OCI-LY3 (cell line): ENCODE results near the gene LRRC34.

Experiments used
- H2AFZ ChIP-seq: fragments of 200-600, 300-600 bp; shearing (Covaris generic); 2 replicates; pipeline ENCODE4 v1.6.0; 2014; ENCODE audit warnings: antibody characterized with exemption, low read depth, low read length
- H3K27ac ChIP-seq: fragments of 200-600, 300-600 bp; sonication (generic); 2 replicates; pipeline ENCODE4 v1.5.1; 2014; ENCODE audit warnings: mild to moderate bottlenecking, low read length, moderate library complexity, mixed read lengths
- H3K27me3 ChIP-seq: fragments of 200-600, 300-600 bp; sonication (generic); 2 replicates; pipeline ENCODE4 v1.6.1; 2014; ENCODE audit warnings: low read depth, low read length, mixed read lengths
- H3K36me3 ChIP-seq: fragments of 200-600, 300-600 bp; sonication (generic); replicated peaks from 2 replicates; pipeline ENCODE3; 2014; ENCODE audit warnings: low read depth, low read length, mixed read lengths
- H3K4me1 ChIP-seq: fragments of 300-600, 200-600 bp; sonication (generic); 2 replicates; pipeline ENCODE4 v1.6.1; 2014; ENCODE audit warnings: low read length, mixed read lengths
- H3K4me2 ChIP-seq: fragments of 200-600, 300-600 bp; sonication (generic); 2 replicates; pipeline ENCODE4 v1.6.1; 2014; ENCODE audit warnings: low read length, mixed read lengths
- H3K4me3 ChIP-seq: fragments of 300-600, 200-600 bp; sonication (generic); 2 replicates; pipeline ENCODE4 v1.5.1; 2014; ENCODE audit warnings: antibody characterized with exemption, mild to moderate bottlenecking, low read length, moderate library complexity
- H3K79me2 ChIP-seq: fragments of 300-600, 200-600 bp; shearing (Covaris generic); 2 replicates; pipeline ENCODE4 v1.6.1; 2014; ENCODE audit warnings: mild to moderate bottlenecking, low read length, mixed read lengths
- H3K9ac ChIP-seq: fragments of 300-600, 200-600 bp; shearing (Covaris generic); 2 replicates; pipeline ENCODE4 v1.6.0; 2014; ENCODE audit warnings: mild to moderate bottlenecking, low read length, moderate library complexity
- H3K9me3 ChIP-seq: fragments of 200-600, 300-600 bp; shearing (Covaris generic); 2 replicates; pipeline ENCODE4 v1.6.1; 2014; ENCODE audit warnings: low read length, mixed read lengths; ENCODE audit not compliant: insufficient read depth
- H4K20me1 ChIP-seq: fragments of 200-600, 300-600 bp; sonication (generic); 2 replicates; pipeline ENCODE4 v1.6.1; 2016; ENCODE audit warnings: low read length, mixed read lengths; ENCODE audit not compliant: insufficient read depth
- CTCF ChIP-seq: fragments of 200-600, 300-600 bp; sonication (generic); IDR thresholded peaks from 2 replicates; pipeline ENCODE4 v1.5.1; 2014; ENCODE audit warnings: antibody characterized with exemption, low read length, low read depth
- EZH2phosphoT487 ChIP-seq: fragments of 200-600 bp; shearing (Covaris generic); IDR thresholded peaks from 2 replicates; pipeline ENCODE4 v1.6.1; 2018; ENCODE audit warnings: antibody characterized with exemption, mixed run types, low read depth

Gene LRRC34

GRCh38 chr3:169836078-169836941, 23.6 kb upstream of the LRRC34 start:
- TF ChIP-seq CTCF (no peak), EZH2phosphoT487 (no peak)
- Histone ChIP-seq H3K4me3 (no peak overlapping the region), H4K20me1 (no peaks in the 10 kb centered on the region), H3K9me3 (no peaks in the 10 kb centered on the region), H3K9ac (peak overlapping the region; percentile 33; the same call in 1 of the 2 replicates), H3K27ac (peak overlapping the region; percentile 38), H2AFZ (peak overlapping the region; percentile 96), H3K36me3 (peaks cover 3% of the 10 kb centered on the region), H3K4me2 (peak overlapping the region; percentile 33), H3K79me2 (no peaks in the 10 kb centered on the region), H3K27me3 (peaks cover 31% of the 10 kb centered on the region), H3K4me1 (peaks cover 22% of the 10 kb centered on the region)

DNA sequence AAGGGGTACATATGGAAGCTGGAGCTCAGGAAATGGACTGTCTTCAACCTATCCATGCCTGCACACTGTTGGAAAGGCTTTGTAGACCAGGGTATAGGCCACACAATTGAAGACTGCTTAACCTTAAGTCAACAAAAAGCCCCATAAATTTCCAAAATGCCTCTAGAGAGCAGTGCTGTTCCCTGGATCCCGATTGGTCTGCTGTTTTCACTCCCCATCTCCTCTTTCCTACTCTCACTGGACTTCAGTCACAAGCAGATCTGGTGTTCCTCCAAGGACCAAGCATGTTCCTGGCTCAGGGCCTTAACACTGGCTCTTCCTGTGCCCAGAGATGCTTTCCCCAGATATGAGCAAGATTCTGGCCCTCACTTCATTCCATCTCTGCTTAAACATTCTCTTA, 22.8 kb upstream of the LRRC34 start:
- Histone ChIP-seq H3K36me3 (peaks cover 3% of the 10 kb centered on the region), H4K20me1 (no peaks in the 10 kb centered on the region), H3K4me1 (peaks cover 18% of the 10 kb centered on the region), H3K4me2 (peak overlapping the region; percentile 33; the same call in 1 of the 2 replicates), H3K27ac (peak overlapping the region; percentile 9; the same call in 1 of the 2 replicates), H3K4me3 (no peak overlapping the region), H2AFZ (peak overlapping the region; percentile 96), H3K79me2 (no peaks in the 10 kb centered on the region), H3K9me3 (no peaks in the 10 kb centered on the region), H3K9ac (no peak overlapping the region), H3K27me3 (peaks cover 24% of the 10 kb centered on the region)
- no peak for TF ChIP-seq CTCF
- TF ChIP-seq EZH2phosphoT487: no peak

DNA sequence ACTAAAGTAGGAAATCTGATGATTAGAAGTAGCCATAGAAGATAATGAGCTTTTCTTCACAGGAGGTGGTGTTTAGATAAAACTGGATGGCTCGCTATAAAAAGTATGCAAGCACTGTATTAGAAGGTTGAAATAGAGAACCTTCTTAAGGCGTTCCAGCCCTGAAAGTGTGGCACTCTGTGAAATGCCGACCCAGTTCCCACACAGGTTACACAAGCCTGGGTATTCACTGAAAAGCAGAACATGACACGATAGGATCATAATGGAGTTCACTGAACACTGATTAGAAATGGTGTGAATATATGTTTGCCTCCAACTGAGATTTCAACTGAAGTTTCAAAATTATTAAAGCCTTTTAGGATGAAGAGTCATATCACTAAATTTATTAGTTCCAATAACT, 15.0 kb upstream of the LRRC34 start:
- Histone ChIP-seq H3K9ac (no peak overlapping the region), H3K4me2 (no peak overlapping the region), H3K79me2 (no peaks in the 10 kb centered on the region), H4K20me1 (no peaks in the 10 kb centered on the region), H3K4me3 (no peak overlapping the region), H3K27me3 (peaks cover 17% of the 10 kb centered on the region), H3K27ac (no peak overlapping the region), H2AFZ (no peak overlapping the region), H3K4me1 (no peaks in the 10 kb centered on the region), H3K36me3 (no peaks in the 10 kb centered on the region), H3K9me3 (no peaks in the 10 kb centered on the region)
- TF ChIP-seq EZH2phosphoT487 (no peak), CTCF (no peak)

- Histone ChIP-seq H3K9ac (no peak overlapping the region), H3K4me1 (no peaks in the 10 kb centered on the region), H3K79me2 (no peaks in the 10 kb centered on the region), H3K27ac (no peak overlapping the region), H3K36me3 (no peaks in the 10 kb centered on the region), H3K9me3 (no peaks in the 10 kb centered on the region), H3K27me3 (peaks cover 16% of the 10 kb centered on the region), H3K4me2 (no peak overlapping the region), H4K20me1 (no peaks in the 10 kb centered on the region), H3K4me3 (no peak overlapping the region), H2AFZ (no peak overlapping the region)
- no peak for TF ChIP-seq CTCF
- TF ChIP-seq EZH2phosphoT487: no peak
Measured at GRCh38 chr3:169825316-169825715, 12.6 kb upstream of the LRRC34 start.
